T47D (cell line): Measurements from ENCODE around the gene SPC24.
"Not testable (repeated sequence)": the region's sequence is repeated elsewhere in the genome, so short reads cannot be mapped to it uniquely, and the experiment has no call there.

Experiments
- DNase-seq, 2 experiments: peaks; one replicate each; pipeline versions ENCODE4 v3.0.0 to v3.0.0-alpha.2; 2011 to 2012; ENCODE audit warnings: low read depth in 1 of 2, low spot score in 1 of 2
- JUND ChIP-seq: IDR thresholded peaks from 2 replicates; pipeline ENCODE4 v1.6.1; 2012; ENCODE audit warnings: low read depth
- in situ Hi-C: cut with HindIII; loops from 2 replicates; pipeline ENCODE4 v1.10.0; 2016; ENCODE audit warnings: low sequenced_read_pairs, low pct_unique_long_range_greater_than_20kb

Gene SPC24

DNA sequence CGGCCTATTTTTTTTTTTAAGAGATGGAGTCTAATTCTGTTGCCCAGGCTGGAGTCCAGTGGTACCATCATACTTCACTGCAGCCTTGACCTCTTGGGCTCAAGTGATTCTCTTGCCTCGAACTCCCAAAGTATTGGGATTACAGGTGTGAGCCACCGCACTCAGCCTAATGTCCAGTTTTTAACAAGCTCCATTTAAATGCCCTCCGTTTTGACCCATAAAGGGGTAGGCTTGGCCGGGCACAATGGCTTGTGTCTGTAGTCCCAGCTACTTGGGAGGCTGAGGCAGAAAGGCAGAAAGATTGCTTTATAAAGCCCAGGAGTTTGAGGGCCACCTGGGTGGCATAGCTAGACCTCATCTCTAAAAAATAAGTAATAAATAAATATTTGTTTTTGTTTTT lies 54.5 kb downstream of the SPC24 start:
- in situ Hi-C loops, result no loop called here
- no peak for DNase-seq
- no peak for TF ChIP-seq JUND

DNA sequence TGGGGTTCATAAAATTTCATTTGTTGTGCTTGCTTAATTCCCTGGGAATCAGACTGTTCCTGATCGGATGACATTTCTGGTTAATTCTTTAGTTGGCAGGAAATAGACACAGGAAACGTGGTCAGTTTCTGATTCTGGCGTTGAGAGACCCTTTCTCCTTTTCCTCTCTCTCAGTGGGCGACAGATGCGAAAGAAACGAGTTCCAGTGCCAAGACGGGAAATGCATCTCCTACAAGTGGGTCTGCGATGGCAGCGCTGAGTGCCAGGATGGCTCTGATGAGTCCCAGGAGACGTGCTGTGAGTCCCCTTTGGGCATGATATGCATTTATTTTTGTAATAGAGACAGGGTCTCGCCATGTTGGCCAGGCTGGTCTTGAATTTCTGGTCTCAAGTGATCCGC lies 55.5 kb downstream of the SPC24 start:
- DNase-seq, result no peak
- in situ Hi-C loops, result no loop called here
- TF ChIP-seq JUND, result no peak

DNA sequence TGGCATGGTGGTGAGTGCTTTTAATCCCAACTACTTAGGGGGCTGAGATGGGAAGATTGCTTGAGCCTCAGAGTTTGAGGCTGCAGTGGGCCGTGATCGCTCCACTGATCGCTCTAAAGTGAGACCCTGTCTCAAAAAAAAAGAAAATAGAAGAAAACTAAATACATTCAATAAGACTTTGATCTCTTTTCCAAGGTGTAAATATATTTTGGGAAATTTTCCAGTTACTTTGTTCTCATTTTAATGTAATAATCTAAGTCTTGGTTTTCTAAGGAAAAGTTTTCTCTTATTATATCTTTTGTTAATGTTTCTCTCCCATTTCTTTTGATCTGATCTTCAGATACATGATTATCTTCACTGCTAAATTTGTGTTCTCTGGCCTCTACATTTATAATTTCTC lies 56.7 kb downstream of the SPC24 start:
- in situ Hi-C loops, result no loop called here
- DNase-seq, result no peak
- TF ChIP-seq JUND, result no peak

DNA sequence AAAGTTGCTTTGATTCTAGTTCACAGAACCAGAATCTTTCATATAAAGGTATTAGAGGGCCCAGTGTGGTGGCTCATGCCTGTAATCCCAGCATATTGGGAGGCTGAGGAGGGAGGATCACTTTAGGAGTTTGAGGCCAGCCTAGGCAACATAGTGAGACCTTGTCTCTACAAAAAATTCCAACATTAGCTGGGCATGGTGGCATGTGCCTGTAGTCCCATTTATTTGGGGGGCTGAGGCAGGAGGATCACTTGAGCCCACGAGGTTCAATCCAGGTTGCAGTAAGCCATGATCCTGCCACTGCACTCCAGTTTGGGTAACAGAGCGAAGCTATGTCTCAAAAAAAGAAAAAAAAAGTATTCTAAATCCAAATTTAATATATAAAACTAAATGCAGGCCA lies 57.3 kb downstream of the SPC24 start:
- no peak for TF ChIP-seq JUND
- no peak for DNase-seq
- in situ Hi-C loops, result no loop called here

DNA sequence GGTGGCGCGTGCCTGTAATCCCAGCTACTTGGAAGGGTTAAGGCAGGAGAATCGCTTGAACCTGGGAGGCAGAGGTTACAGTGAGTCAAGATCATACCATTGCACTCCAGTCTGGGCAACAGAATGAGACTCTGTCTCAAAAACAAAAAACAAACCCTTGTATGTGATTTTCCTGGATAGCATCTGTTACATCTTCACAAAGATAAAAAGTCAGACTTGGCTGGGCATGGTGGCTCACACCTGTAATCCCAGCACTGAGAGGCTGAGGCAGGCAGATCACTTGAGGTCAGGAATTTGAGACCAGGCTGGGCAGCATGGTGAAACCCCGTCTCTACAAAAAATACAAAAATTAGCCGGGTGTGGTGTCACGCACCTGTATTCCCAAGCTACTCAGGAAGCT lies 58.2 kb downstream of the SPC24 start:
- in situ Hi-C loops, DNase-seq: not testable (repeated sequence)

DNA sequence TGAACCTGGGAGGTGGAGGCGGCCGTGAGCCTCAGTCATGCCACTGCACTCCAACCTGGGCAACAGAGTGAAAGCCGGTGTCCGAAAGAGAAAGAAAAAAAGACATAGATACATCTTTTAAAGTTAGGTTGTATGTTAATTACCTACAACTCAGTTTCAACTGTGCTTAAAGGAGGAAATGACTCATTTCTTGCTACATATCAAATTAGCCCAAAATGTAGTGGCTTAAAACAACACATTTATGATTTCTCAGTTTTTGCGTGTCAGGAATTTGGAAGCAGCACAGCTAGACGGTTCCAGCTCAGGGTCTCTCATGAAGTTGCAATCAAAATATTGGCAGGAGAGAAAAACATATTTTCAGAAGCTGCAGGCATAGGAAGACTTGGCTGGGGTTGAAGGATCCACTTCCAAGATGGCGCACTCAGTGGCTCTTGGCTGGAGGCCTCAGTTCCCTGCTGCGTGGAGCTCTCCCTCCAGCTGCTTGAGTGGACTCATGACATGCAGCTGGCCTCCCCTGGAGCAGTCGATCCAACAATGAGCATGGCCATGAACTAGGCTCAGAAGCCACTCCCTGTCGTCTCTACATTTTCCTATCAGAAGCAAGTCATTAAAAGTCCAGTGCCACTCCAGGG lies 59.3 kb downstream of the SPC24 start:
- DNase-seq, result no peak
- in situ Hi-C loops, result no loop called here
- TF ChIP-seq JUND, result no peak
